ENCODE data around the gene TBC1D5.

DNA sequence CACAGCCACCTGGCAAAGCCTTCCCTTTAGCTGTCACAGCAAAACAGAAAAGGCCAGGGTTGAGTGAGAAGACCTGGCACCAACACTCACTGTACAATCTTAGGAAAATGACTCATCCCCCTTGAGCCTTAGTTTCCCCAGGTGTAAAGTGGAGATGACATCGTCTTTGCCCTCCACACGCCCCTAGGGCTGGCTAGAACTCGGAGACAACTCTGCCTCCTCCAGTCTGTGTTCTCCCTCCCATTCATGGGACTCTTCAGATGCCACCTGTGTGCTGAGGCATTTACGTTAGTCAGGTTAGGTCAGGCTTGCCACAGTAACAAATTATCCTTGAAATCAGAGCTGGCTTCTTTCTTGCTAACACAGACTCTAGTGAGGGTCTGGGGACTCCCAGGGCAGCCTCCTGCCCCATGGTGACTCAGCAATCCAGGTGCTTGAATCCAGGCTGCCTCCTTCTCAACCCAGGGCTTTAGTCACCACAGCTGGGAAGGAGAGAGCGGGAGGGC is 605.1 kb downstream of the TBC1D5 start:
- TF ChIP-seq SIN3A (IDR thresholded peaks at IDR 0.05; ENCODE audit: low read depth) (no peak), POLR2A (IDR thresholded peaks at IDR 0.05; ENCODE audit: borderline replicate concordance, extremely low read depth, insufficient read depth, insufficient read length) (no peak), YY1 (IDR thresholded peaks at IDR 0.05; ENCODE audit: extremely low read depth, insufficient replicate concordance, low read depth, low read length) (no peak), MAX (IDR thresholded peaks at IDR 0.05) (no peak), REST (IDR thresholded peaks at IDR 0.05; ENCODE audit: low read depth) (no peak), ZFX (IDR thresholded peaks at IDR 0.05) (no peak), CTCF (IDR thresholded peaks at IDR 0.05 in 2 of 3, conservative IDR thresholded peaks at IDR 0.05 in 1 of 3; ENCODE audit: borderline replicate concordance in 1 of 3, insufficient read depth in 1 of 3, low read depth in 2 of 3, low read length in 2 of 3) (no peak), POLR2AphosphoS5 (IDR thresholded peaks at IDR 0.05; ENCODE audit: low read depth, low read length) (no peak)

Measured in HCT116 (cell line).